ENCODE results near the gene CRLF1.

Gene CRLF1

GRCh38 chr19:18606281-18607225 lies at the start of gene CRLF1:
CRLF1 (minus strand) TSS chr19:18606799; CDS start chr19:18606656, 143 bp downstream.
- Mint-ChIP-seq H3K4me3 (no peak within 1 kb of the TSS), H3K27me3 (peaks cover 74% of the 10 kb centered on the region), H3K9me3 (no peaks in the 10 kb centered on the region)

GRCh38 chr19:18655173-18655844 lies 48.7 kb upstream of the CRLF1 start:
- ATAC-seq = no peak
- no peak for DNase-seq
- H3K27me3 Mint-ChIP-seq = no peaks in the 10 kb centered on the region
- H3K36me3 Mint-ChIP-seq (ENCODE audit: low read depth) = no peaks in the 10 kb centered on the region
- H3K9me3 Mint-ChIP-seq = no peaks in the 10 kb centered on the region
- no peak overlapping the region for H3K27ac Mint-ChIP-seq
- H3K4me1 Mint-ChIP-seq = peaks cover 8% of the 10 kb centered on the region
- no peak overlapping the region for H3K4me3 Mint-ChIP-seq

More at GRCh38 chr19:18606281-18607225, at the start of gene CRLF1:
- H3K36me3 Mint-ChIP-seq (ENCODE audit: low read depth) = no peaks in the 10 kb centered on the region
- no peak for DNase-seq
- peaks cover 9% of the 10 kb centered on the region for H3K4me1 Mint-ChIP-seq
- no peak for ATAC-seq
- no peak within 1 kb of the TSS for H3K27ac Mint-ChIP-seq

GRCh38 chr19:18654469-18654868 lies 47.9 kb upstream of the CRLF1 start:
- Mint-ChIP-seq H3K4me1 (peaks cover 13% of the 10 kb centered on the region), H3K27me3 (no peaks in the 10 kb centered on the region), H3K27ac (no peak overlapping the region), H3K9me3 (no peaks in the 10 kb centered on the region), H3K36me3 (ENCODE audit: low read depth) (no peaks in the 10 kb centered on the region), H3K4me3 (no peak overlapping the region)
- DNase-seq (no peak), ATAC-seq (no peak)

- no peaks in the 10 kb centered on the region for H3K9me3 Mint-ChIP-seq
- DNase-seq (no peak), ATAC-seq (no peak)
- H3K4me1 Mint-ChIP-seq = peaks cover 19% of the 10 kb centered on the region
- H3K36me3 Mint-ChIP-seq (ENCODE audit: low read depth) = no peaks in the 10 kb centered on the region
- H3K4me3 Mint-ChIP-seq = no peak overlapping the region
- no peaks in the 10 kb centered on the region for H3K27me3 Mint-ChIP-seq
- H3K27ac Mint-ChIP-seq = no peak overlapping the region
Measured at GRCh38 chr19:18653853-18654252, 47.3 kb upstream of the CRLF1 start.

- no peaks in the 10 kb centered on the region for H3K36me3 Mint-ChIP-seq (ENCODE audit: low read depth)
- ATAC-seq (no peak), DNase-seq (no peak)
- H3K4me1 Mint-ChIP-seq = peaks cover 17% of the 10 kb centered on the region
- H3K9me3 Mint-ChIP-seq = no peaks in the 10 kb centered on the region
- no peak overlapping the region for H3K27ac Mint-ChIP-seq
- H3K27me3 Mint-ChIP-seq = no peaks in the 10 kb centered on the region
- H3K4me3 Mint-ChIP-seq = no peak overlapping the region
Measured at GRCh38 chr19:18651733-18652132, 45.1 kb upstream of the CRLF1 start.

- DNase-seq (no peak), ATAC-seq (no peak)
- H3K9me3 Mint-ChIP-seq = no peaks in the 10 kb centered on the region
- no peak overlapping the region for H3K27ac Mint-ChIP-seq
- H3K27me3 Mint-ChIP-seq = no peaks in the 10 kb centered on the region
- H3K36me3 Mint-ChIP-seq (ENCODE audit: low read depth) = no peaks in the 10 kb centered on the region
- peaks cover 17% of the 10 kb centered on the region for H3K4me1 Mint-ChIP-seq
- no peak overlapping the region for H3K4me3 Mint-ChIP-seq
Measured at GRCh38 chr19:18651300-18651699, 44.7 kb upstream of the CRLF1 start.

- Mint-ChIP-seq H3K27ac (no peak overlapping the region), H3K27me3 (no peaks in the 10 kb centered on the region), H3K9me3 (no peaks in the 10 kb centered on the region), H3K36me3 (ENCODE audit: low read depth) (no peaks in the 10 kb centered on the region), H3K4me1 (peaks cover 17% of the 10 kb centered on the region), H3K4me3 (no peak overlapping the region)
- DNase-seq (no peak), ATAC-seq (no peak)
Measured at GRCh38 chr19:18650468-18651041, 44.0 kb upstream of the CRLF1 start.

GRCh38 chr19:18650021-18650390 lies 43.4 kb upstream of the CRLF1 start:
- Mint-ChIP-seq H3K4me1 (peaks cover 17% of the 10 kb centered on the region), H3K9me3 (no peaks in the 10 kb centered on the region), H3K27me3 (no peaks in the 10 kb centered on the region), H3K36me3 (ENCODE audit: low read depth) (no peaks in the 10 kb centered on the region), H3K27ac (no peak overlapping the region), H3K4me3 (no peak overlapping the region)
- ATAC-seq (no peak), DNase-seq (no peak)

- Mint-ChIP-seq H3K27ac (no peak overlapping the region), H3K4me1 (peaks cover 17% of the 10 kb centered on the region), H3K9me3 (no peaks in the 10 kb centered on the region), H3K4me3 (no peak overlapping the region), H3K27me3 (no peaks in the 10 kb centered on the region), H3K36me3 (ENCODE audit: low read depth) (no peaks in the 10 kb centered on the region)
- ATAC-seq (no peak), DNase-seq (no peak)
Measured at GRCh38 chr19:18649371-18650020, 42.9 kb upstream of the CRLF1 start.

- no peak for DNase-seq
Measured at GRCh38 chr19:18648973-18649315, 42.3 kb upstream of the CRLF1 start.

GRCh38 chr19:18647807-18648206 lies 41.2 kb upstream of the CRLF1 start:
- H3K27me3 Mint-ChIP-seq = no peaks in the 10 kb centered on the region
- no peaks in the 10 kb centered on the region for H3K36me3 Mint-ChIP-seq (ENCODE audit: low read depth)
- no peak overlapping the region for H3K4me3 Mint-ChIP-seq
- DNase-seq = no peak
- H3K9me3 Mint-ChIP-seq = no peaks in the 10 kb centered on the region
- no peak overlapping the region for H3K27ac Mint-ChIP-seq
- ATAC-seq = no peak
- H3K4me1 Mint-ChIP-seq = peaks cover 24% of the 10 kb centered on the region

More at GRCh38 chr19:18648973-18649315, 42.3 kb upstream of the CRLF1 start:
- Mint-ChIP-seq H3K27me3 (no peaks in the 10 kb centered on the region), H3K4me1 (peaks cover 23% of the 10 kb centered on the region), H3K36me3 (ENCODE audit: low read depth) (no peaks in the 10 kb centered on the region), H3K27ac (no peak overlapping the region), H3K4me3 (no peak overlapping the region), H3K9me3 (no peaks in the 10 kb centered on the region)
- no peak for ATAC-seq

GRCh38 chr19:18647371-18647767 lies 40.8 kb upstream of the CRLF1 start:
- ATAC-seq = no peak
- DNase-seq = no peak
- H3K9me3 Mint-ChIP-seq = no peaks in the 10 kb centered on the region
- peaks cover 24% of the 10 kb centered on the region for H3K4me1 Mint-ChIP-seq
- H3K36me3 Mint-ChIP-seq (ENCODE audit: low read depth) = no peaks in the 10 kb centered on the region
- no peak overlapping the region for H3K4me3 Mint-ChIP-seq
- H3K27ac Mint-ChIP-seq = no peak overlapping the region
- no peaks in the 10 kb centered on the region for H3K27me3 Mint-ChIP-seq

GRCh38 chr19:18646535-18647370 lies 40.2 kb upstream of the CRLF1 start:
- DNase-seq = no peak
- no peak overlapping the region for H3K27ac Mint-ChIP-seq
- no peaks in the 10 kb centered on the region for H3K36me3 Mint-ChIP-seq (ENCODE audit: low read depth)
- no peaks in the 10 kb centered on the region for H3K27me3 Mint-ChIP-seq
- no peak overlapping the region for H3K4me3 Mint-ChIP-seq
- no peak for ATAC-seq
- no peaks in the 10 kb centered on the region for H3K9me3 Mint-ChIP-seq
- peaks cover 24% of the 10 kb centered on the region for H3K4me1 Mint-ChIP-seq

GRCh38 chr19:18645035-18645511 lies 38.5 kb upstream of the CRLF1 start:
- Mint-ChIP-seq H3K9me3 (no peaks in the 10 kb centered on the region), H3K4me1 (peaks cover 23% of the 10 kb centered on the region), H3K27me3 (no peaks in the 10 kb centered on the region), H3K4me3 (no peak overlapping the region), H3K27ac (no peak overlapping the region), H3K36me3 (ENCODE audit: low read depth) (no peaks in the 10 kb centered on the region)
- DNase-seq = no peak
- no peak for ATAC-seq

Data from activated naive CD8-positive, alpha-beta T cell treated with anti-CD3 and anti-CD28 coated beads, Interleukin-2, amount 50 U/mL, for 24 hours (primary cell).